Measurements from ENCODE around the gene SCT.

The SCT gene

GRCh38 chr11:624705-625635 is 2.0 kb downstream of the SCT start, which contains the start of gene CDHR5:
Gene CDHR5 (minus strand): TSS chr11:624955. CDS start chr11:624902, 53 bp downstream.
- intact Hi-C loops (cut with DNase I): no loop called here
- DNase-seq: no peak

GRCh38 chr11:623999-624704 is 2.8 kb downstream of the SCT start:
- intact Hi-C loops (cut with DNase I): no loop called here
- no peak for DNase-seq

- intact Hi-C loops (cut with DNase I): no loop called here
- no peak for DNase-seq
These were observed 3.6 kb downstream of the SCT start for GRCh38 chr11:623349-623869.

GRCh38 chr11:621838-622237 is 5.1 kb downstream of the SCT start:
- intact Hi-C loops (cut with DNase I): no loop called here
- DNase-seq: no peak

GRCh38 chr11:620935-621814 is 5.8 kb downstream of the SCT start:
- DNase-seq: no peak
- intact Hi-C loops (cut with DNase I): no loop called here

- intact Hi-C loops (cut with DNase I): no loop called here
- no peak for DNase-seq
These were observed 6.8 kb downstream of the SCT start for GRCh38 chr11:620201-620600.

- intact Hi-C loops (cut with DNase I): no loop called here
- DNase-seq: no peak
These were observed 7.3 kb downstream of the SCT start for GRCh38 chr11:619628-620050.

- DNase-seq: no peak
- intact Hi-C loops (cut with DNase I): no loop called here
These were observed 7.9 kb downstream of the SCT start for GRCh38 chr11:618856-619627.

- DNase-seq: no peak
- intact Hi-C loops (cut with DNase I): no loop called here
These were observed 8.9 kb downstream of the SCT start for GRCh38 chr11:617912-618682.

GRCh38 chr11:617199-617911 is 9.6 kb downstream of the SCT start:
- no peak for DNase-seq
- intact Hi-C loops (cut with DNase I): no loop called here

GRCh38 chr11:616320-617198 is 10.4 kb downstream of the SCT start:
- intact Hi-C loops (cut with DNase I): no loop called here
- peak in 5 of 42 donors; percentile 25 to 41 (median 33) for DNase-seq

GRCh38 chr11:615504-616319 is 11.3 kb downstream of the SCT start, which contains the start of gene IRF7:
Gene IRF7 (minus strand): TSS chr11:615950. CDS start chr11:615364, 586 bp downstream.
- intact Hi-C loops (cut with DNase I): no loop called here
- peak; percentile 80 to 96 (median 90) for DNase-seq

- peak in 2 of 42 donors; percentile 33 to 38 for DNase-seq
- intact Hi-C loops (cut with DNase I): no loop called here
These were observed 12.1 kb downstream of the SCT start for GRCh38 chr11:614623-615503.

GRCh38 chr11:614021-614622 is 12.9 kb downstream of the SCT start:
- intact Hi-C loops (cut with DNase I): no loop called here
- no peak for DNase-seq

All from head of caudate nucleus (tissue), 42 donors.